GM21447 (cell line): ENCODE measurements around the gene ARHGAP8.

ENCODE experiments used
- ATAC-seq: cut with Tn5 transposase; IDR thresholded peaks from one replicate; pipeline ENCODE4 v1.9.1; 2021; ENCODE audit not compliant: unreplicated experiment

ARHGAP8 gene

GRCh38 chr22:44764974-44765373 lies 12.6 kb downstream of the ARHGAP8 start:
- no peak for ATAC-seq

- ATAC-seq, result no peak
These were observed 13.4 kb downstream of the ARHGAP8 start for GRCh38 chr22:44765571-44766285.

- no peak for ATAC-seq
These were observed 20.7 kb downstream of the ARHGAP8 start for GRCh38 chr22:44773082-44773481.

GRCh38 chr22:44775862-44776261 lies 23.5 kb downstream of the ARHGAP8 start:
- ATAC-seq, result no peak

- no peak for ATAC-seq
These were observed 24.4 kb downstream of the ARHGAP8 start for GRCh38 chr22:44776605-44777363.

GRCh38 chr22:44777364-44777755 lies 25.0 kb downstream of the ARHGAP8 start:
- ATAC-seq, result no peak

GRCh38 chr22:44780876-44781449 lies 28.6 kb downstream of the ARHGAP8 start:
- no peak for ATAC-seq

- ATAC-seq, result no peak
These were observed 30.1 kb downstream of the ARHGAP8 start for GRCh38 chr22:44782363-44782963.

- no peak for ATAC-seq
These were observed 30.7 kb downstream of the ARHGAP8 start for GRCh38 chr22:44783091-44783490.

- ATAC-seq, result no peak
These were observed 31.2 kb downstream of the ARHGAP8 start for GRCh38 chr22:44783581-44783980.

- no peak for ATAC-seq
These were observed 33.8 kb downstream of the ARHGAP8 start for GRCh38 chr22:44786136-44786535.

GRCh38 chr22:44786610-44787009 lies 34.2 kb downstream of the ARHGAP8 start:
- no peak for ATAC-seq

GRCh38 chr22:44787832-44788231 lies 35.5 kb downstream of the ARHGAP8 start:
- no peak for ATAC-seq

- no peak for ATAC-seq
These were observed 40.7 kb downstream of the ARHGAP8 start for GRCh38 chr22:44793106-44793505.

- ATAC-seq, result no peak
These were observed 41.3 kb downstream of the ARHGAP8 start for GRCh38 chr22:44793506-44794172.

- ATAC-seq, result no peak
These were observed 43.6 kb downstream of the ARHGAP8 start for GRCh38 chr22:44795701-44796630.

- ATAC-seq, result no peak
These were observed 44.9 kb downstream of the ARHGAP8 start for GRCh38 chr22:44797181-44797725.

GRCh38 chr22:44799077-44799945 lies 46.9 kb downstream of the ARHGAP8 start:
- ATAC-seq, result no peak
